H54 (cell line): ENCODE data around the gene HACD2.

Source experiments
- DNase-seq: peaks from one replicate; pipeline ENCODE4 v3.0.0; 2011; ENCODE audit warnings: low spot score, mixed read lengths; ENCODE audit not compliant: insufficient read length
- FAIRE-seq: peaks from 3 replicates; lab custom pipeline; 2011; peaks lifted over from hg19 to GRCh38; lab: Jason Lieb, UNC
- POLR2A ChIP-seq: IDR thresholded peaks from 2 replicates; pipeline ENCODE4 v1.6.1; 2011; ENCODE audit warnings: low read depth, mild to moderate bottlenecking, low read length

The HACD2 gene

GRCh38 chr3:123540285-123540684, 44.6 kb downstream of the HACD2 start:
- DNase-seq (no peak), FAIRE-seq (no peak)
- no peak for TF ChIP-seq POLR2A

- no peak for TF ChIP-seq POLR2A
- DNase-seq (no peak), FAIRE-seq (no peak)
These were observed 48.5 kb downstream of the HACD2 start for GRCh38 chr3:123536153-123536895.

GRCh38 chr3:123535580-123535979, 49.3 kb downstream of the HACD2 start:
- FAIRE-seq (peak; percentile 96), DNase-seq (no peak)
- TF ChIP-seq POLR2A: no peak

- TF ChIP-seq POLR2A: no peak
- FAIRE-seq (no peak), DNase-seq (no peak)
These were observed 50.6 kb downstream of the HACD2 start for GRCh38 chr3:123534264-123534663.

GRCh38 chr3:123533554-123534159, 51.2 kb downstream of the HACD2 start:
- no peak for TF ChIP-seq POLR2A
- DNase-seq (no peak), FAIRE-seq (no peak)

GRCh38 chr3:123528130-123528529, 56.7 kb downstream of the HACD2 start:
- FAIRE-seq: no peak
- no peak for TF ChIP-seq POLR2A
- DNase-seq: no peak

- no peak for TF ChIP-seq POLR2A
- DNase-seq: no peak
- no peak for FAIRE-seq
These were observed 57.8 kb downstream of the HACD2 start for GRCh38 chr3:123527046-123527445.

GRCh38 chr3:123526474-123526873, 58.4 kb downstream of the HACD2 start:
- FAIRE-seq: no peak

GRCh38 chr3:123525433-123525832, 59.4 kb downstream of the HACD2 start:
- DNase-seq (no peak), FAIRE-seq (no peak)
- no peak for TF ChIP-seq POLR2A

More at GRCh38 chr3:123526474-123526873, 58.4 kb downstream of the HACD2 start:
- no peak for TF ChIP-seq POLR2A
- DNase-seq: no peak

- FAIRE-seq: no peak
- DNase-seq: no peak
- TF ChIP-seq POLR2A: no peak
These were observed 59.9 kb downstream of the HACD2 start for GRCh38 chr3:123524981-123525380.

GRCh38 chr3:123523023-123523412, 61.8 kb downstream of the HACD2 start:
- no peak for TF ChIP-seq POLR2A
- no peak for FAIRE-seq
- DNase-seq: no peak

GRCh38 chr3:123522320-123523022, 62.4 kb downstream of the HACD2 start:
- no peak for TF ChIP-seq POLR2A
- no peak for FAIRE-seq
- no peak for DNase-seq

- no peak for DNase-seq
- TF ChIP-seq POLR2A: no peak
- FAIRE-seq: no peak
These were observed 63.5 kb downstream of the HACD2 start for GRCh38 chr3:123521179-123521969.
